HAP-1 (cell line): ENCODE results near the gene MVP.
"Not testable (repeated sequence)": the region's sequence is repeated elsewhere in the genome, so short reads cannot be mapped to it uniquely, and the experiment has no call there.

ENCODE experiments used
- DNase-seq, 2 experiments: peaks; one replicate each; pipeline ENCODE4 v3.0.0-alpha.2; 2016 to 2020; ENCODE audit warnings: low spot score in 2 of 2
- H3K27me3 ChIP-seq: fragments of 250-450 bp; sonication (Bioruptor Pico); 2 replicates; pipeline ENCODE4 v1.5.1; 2020; ENCODE audit warnings: low read depth, mild to moderate bottlenecking, moderate library complexity
- H3K36me3 ChIP-seq: fragments of 250-450 bp; sonication (Bioruptor Pico); replicated peaks from 2 replicates; pipeline ENCODE4 v1.5.1; 2020; ENCODE audit warnings: mild to moderate bottlenecking
- H3K4me1 ChIP-seq: fragments of 250-450 bp; sonication (Bioruptor Pico); 2 replicates; pipeline ENCODE4 v1.5.1; 2020; ENCODE audit warnings: mild to moderate bottlenecking
- H3K4me3 ChIP-seq: fragments of 250-450 bp; sonication (Bioruptor Pico); 2 replicates; pipeline ENCODE4 v1.5.1; 2020; ENCODE audit warnings: mild to moderate bottlenecking, moderate library complexity
- H3K9me3 ChIP-seq: fragments of 250-450 bp; sonication (Bioruptor Pico); 2 replicates; pipeline ENCODE4 v1.5.1; 2020; ENCODE audit warnings: mild to moderate bottlenecking, moderate library complexity
- in situ Hi-C: fragments of 300-500 bp; cut with MboI; formaldehyde crosslinking; loops from 3 replicates; pipeline ENCODE4 v1.14.3; 2020; ENCODE audit warnings: low sequenced_read_pairs, inconsistent platforms, mixed read lengths

MVP gene

GRCh38 chr16:29820271-29820701 is at the start of gene MVP:
TSS of gene MVP (plus strand) at chr16:29820462. CDS start at chr16:29830550, 10,088 bp downstream.
- peak within 1 kb of the TSS; percentile 20 for H3K4me3 ChIP-seq

DNA sequence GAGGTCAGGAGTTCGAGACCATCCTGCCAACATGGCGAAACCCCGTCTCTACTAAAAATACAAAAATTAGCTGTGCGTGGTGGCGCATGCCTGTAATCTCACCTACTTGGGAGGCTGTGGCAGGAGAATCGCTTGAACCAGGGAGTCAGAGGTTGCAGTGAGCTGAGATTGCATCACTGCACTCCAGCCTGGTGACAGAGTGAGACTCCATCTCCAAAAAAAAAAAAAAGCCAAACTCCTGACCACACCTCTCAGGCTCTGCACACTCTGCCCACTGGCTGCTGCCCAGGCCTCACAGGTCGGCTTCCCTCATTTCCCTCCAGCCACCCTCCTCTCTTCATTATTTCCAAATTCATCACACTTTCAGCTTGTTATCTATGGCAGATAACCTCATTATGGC is 47.9 kb upstream of the MVP start:
- H3K4me1 ChIP-seq, H3K9me3 ChIP-seq, H3K4me3 ChIP-seq, in situ Hi-C loops, H3K36me3 ChIP-seq, DNase-seq, H3K27me3 ChIP-seq: not testable (repeated sequence)

More at GRCh38 chr16:29820271-29820701, at the start of gene MVP:
- Histone ChIP-seq H3K36me3 (peaks cover 36% of the 10 kb centered on the region), H3K27me3 (no peaks in the 10 kb centered on the region), H3K4me1 (peaks cover 16% of the 10 kb centered on the region), H3K9me3 (no peaks in the 10 kb centered on the region)
- in situ Hi-C loops, result no loop called here
- DNase-seq, result peak in 1 of 2 experiments; percentile 53

DNA sequence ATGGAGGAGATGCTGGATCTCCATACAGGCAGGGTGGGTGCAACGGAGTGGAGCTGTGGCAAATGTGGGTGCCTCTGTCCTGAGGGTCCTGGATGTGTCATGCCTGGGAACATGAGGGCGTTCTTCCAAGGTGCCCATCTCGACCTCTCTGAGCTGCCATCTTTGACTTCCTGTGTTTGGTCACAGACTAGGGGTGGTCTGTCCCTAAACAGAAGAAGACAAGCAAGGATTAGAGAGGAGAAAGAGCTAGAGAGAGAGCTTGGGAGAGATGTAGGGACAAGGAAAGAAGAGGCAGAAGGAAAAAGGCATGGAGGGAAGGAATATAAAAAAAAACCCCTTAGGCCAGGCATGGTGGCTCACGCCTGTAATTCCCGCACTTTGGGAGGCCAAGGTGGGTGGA is 45.5 kb upstream of the MVP start:
- H3K9me3 ChIP-seq, result no peaks in the 10 kb centered on the region
- no peak overlapping the region for H3K4me3 ChIP-seq
- DNase-seq, result no peak
- no peaks in the 10 kb centered on the region for H3K36me3 ChIP-seq
- H3K4me1 ChIP-seq, result no peaks in the 10 kb centered on the region
- no peaks in the 10 kb centered on the region for H3K27me3 ChIP-seq
- in situ Hi-C loops, result no loop called here

DNA sequence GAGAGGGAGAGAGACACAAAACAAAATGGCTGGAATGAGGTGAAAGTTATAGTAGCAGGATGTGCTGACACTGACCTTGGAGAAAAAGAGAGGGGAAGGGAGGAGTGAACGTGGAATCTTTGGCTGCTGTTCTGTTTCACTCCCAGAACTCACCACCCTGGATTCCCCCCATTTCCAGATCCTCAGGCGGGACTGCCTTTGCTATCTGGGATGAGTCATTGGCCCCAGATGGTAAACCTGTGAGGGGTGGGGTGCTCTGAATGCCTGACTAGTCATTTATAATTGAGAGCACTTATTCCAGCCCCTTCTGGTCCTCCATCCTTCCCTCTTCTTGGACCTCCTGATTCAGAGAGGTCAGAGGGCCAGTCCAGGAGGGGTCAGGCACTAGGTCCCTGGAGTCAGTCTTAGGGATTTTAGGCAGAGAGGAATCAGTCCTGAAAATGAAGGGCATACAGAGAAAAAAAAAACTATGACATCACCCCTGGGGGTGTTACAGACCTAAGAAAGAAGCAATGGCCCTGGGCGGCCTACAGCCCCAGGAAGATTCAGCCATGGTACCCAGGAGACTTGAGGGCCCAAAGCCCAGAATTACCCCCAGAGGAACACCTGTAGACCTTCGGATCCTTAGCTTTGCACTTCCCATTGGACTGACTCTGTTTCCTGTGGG is 44.4 kb upstream of the MVP start:
- H3K27me3 ChIP-seq, result no peaks in the 10 kb centered on the region
- H3K36me3 ChIP-seq, result no peaks in the 10 kb centered on the region
- H3K9me3 ChIP-seq, result no peaks in the 10 kb centered on the region
- H3K4me3 ChIP-seq, result no peak overlapping the region
- in situ Hi-C loops, result no loop called here
- no peaks in the 10 kb centered on the region for H3K4me1 ChIP-seq
- DNase-seq, result no peak

GRCh38 chr16:29777576-29778350 is 42.5 kb upstream of the MVP start, which contains the start of gene ZG16:
TSS of gene ZG16 (plus strand) at chr16:29778256. CDS start at chr16:29779267, 1,011 bp downstream.
- no peaks in the 10 kb centered on the region for H3K27me3 ChIP-seq
- H3K4me1 ChIP-seq, result no peaks in the 10 kb centered on the region
- no peaks in the 10 kb centered on the region for H3K9me3 ChIP-seq
- no peak within 1 kb of the TSS for H3K4me3 ChIP-seq
- DNase-seq, result no peak
- no peaks in the 10 kb centered on the region for H3K36me3 ChIP-seq
- in situ Hi-C loops, result no loop called here

- H3K9me3 ChIP-seq, result no peaks in the 10 kb centered on the region
- peak in 1 of 2 experiments; percentile 43 for DNase-seq
- H3K4me3 ChIP-seq, result no peak overlapping the region
- H3K4me1 ChIP-seq, result no peaks in the 10 kb centered on the region
- no peaks in the 10 kb centered on the region for H3K27me3 ChIP-seq
- no peaks in the 10 kb centered on the region for H3K36me3 ChIP-seq
- in situ Hi-C loops, result no loop called here
Measured at GRCh38 chr16:29779474-29779873, 40.8 kb upstream of the MVP start.

DNA sequence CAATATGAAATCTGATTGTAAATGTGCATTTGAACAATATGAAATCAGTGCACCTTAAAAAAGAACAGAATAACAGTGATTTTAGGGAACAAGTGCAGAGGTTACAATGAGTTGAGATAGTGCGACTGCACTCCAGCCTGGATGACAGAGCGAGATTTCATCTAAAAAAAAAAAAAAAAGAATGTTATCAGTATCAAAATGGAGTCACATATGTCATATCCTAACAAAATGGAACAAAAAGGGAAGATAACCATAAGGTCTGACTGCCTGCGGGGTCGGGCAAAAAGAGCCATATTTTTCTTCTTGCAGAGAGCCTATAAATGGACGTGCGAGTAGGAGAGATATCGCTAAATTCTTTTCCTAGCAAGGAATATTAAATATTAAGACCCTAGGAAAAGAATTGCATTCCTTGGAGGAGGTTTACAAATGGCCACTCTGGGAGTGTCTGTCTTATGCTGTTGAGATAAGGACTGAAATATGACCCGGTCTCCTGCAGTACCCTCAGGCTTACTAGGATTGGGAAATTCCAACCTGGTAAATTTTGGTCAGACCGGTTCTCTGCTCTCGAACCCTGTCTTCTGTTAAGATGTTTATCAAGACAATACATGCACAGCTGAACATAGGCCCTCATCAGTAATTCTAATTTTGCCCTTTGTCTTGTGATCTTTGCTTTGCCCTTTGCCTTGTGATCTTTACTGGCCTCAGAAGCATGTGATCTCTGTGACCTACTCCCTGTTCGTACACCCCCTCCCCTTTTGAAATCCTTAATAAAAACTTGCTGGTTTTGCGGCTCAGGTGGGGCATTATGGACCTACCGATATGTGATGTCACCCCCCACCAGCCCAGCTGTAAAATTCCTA is 36.9 kb upstream of the MVP start:
- DNase-seq, H3K4me3 ChIP-seq, H3K9me3 ChIP-seq, H3K36me3 ChIP-seq, H3K4me1 ChIP-seq, in situ Hi-C loops, H3K27me3 ChIP-seq: not testable (repeated sequence)

DNA sequence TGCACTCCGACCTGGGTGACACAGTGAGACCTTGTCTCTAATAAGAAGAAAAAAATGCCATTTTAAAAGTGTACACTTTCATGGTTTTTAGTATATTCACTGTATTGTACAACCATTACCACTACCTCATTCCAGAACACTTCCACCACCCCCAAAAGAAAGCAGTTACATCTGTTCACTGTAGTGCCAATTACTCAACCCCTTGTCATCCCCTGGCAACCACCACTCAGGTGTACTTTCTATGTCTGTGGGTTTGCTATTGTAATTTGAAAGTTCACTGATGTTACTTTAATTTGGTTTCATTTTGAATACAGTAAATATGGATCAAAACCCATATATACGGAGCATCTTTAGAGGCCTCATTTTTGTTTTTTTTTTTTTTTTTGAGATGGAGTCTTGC is 36.1 kb upstream of the MVP start:
- Histone ChIP-seq H3K4me1 (no peaks in the 10 kb centered on the region), H3K4me3 (no peak overlapping the region), H3K36me3 (no peaks in the 10 kb centered on the region), H3K9me3 (no peaks in the 10 kb centered on the region), H3K27me3 (no peaks in the 10 kb centered on the region)
- DNase-seq, result no peak
- in situ Hi-C loops, result no loop called here

DNA sequence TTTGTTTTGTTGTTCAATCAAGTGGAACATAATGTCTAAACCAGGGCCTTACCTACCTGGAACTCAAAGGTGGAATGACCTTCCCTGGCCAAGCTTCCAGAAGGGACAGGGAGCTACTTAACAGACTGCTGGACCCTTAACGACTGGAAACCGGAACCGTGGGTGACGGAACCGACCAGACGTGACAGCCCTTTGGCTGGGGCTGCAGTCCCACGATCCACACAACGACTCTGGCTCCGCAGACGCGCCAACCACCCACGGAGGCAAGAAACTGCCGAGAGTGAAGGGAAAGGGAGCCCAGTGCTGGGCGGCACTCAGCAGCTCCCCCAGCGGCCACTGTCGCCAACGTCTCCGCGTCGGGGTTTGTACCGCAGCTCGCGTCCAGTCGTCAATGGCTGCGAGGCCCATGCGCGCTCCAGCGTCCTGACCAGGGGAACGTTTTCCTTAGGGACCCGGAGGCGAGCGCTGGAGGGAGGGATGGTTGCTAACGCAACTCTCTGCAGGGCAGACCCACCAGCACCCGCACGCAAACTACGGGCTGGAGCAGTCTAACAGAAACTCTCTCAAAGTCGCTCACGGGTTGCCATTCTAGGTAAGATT is 35.3 kb upstream of the MVP start:
- peaks cover 6% of the 10 kb centered on the region; the same call in 1 of the 2 replicates for H3K4me1 ChIP-seq
- no peak for DNase-seq
- H3K4me3 ChIP-seq, result no peak overlapping the region
- H3K27me3 ChIP-seq, result no peaks in the 10 kb centered on the region
- in situ Hi-C loops, result no loop called here
- H3K9me3 ChIP-seq, result no peaks in the 10 kb centered on the region
- no peaks in the 10 kb centered on the region for H3K36me3 ChIP-seq

DNA sequence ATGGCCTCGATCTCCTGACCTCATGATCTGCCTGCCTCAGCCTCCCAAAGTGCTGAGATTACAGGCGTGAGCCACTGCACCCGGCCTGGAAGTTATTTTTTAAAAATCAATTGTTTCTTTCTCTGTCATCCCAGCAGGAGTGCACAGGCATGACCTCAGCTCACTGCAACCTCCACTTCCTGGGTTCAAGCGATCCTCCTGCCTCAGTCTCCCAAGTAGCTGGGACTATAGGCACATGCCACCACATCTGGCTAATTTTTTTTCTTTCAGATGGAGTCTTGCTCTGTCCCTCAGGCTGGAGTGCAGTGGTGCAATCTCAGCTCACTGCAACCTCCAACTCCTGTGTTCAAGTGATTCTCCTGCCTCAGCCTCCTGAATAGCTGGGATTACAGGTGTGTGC is 33.1 kb upstream of the MVP start:
- H3K9me3 ChIP-seq, H3K27me3 ChIP-seq, in situ Hi-C loops: not testable (repeated sequence)

GRCh38 chr16:29789775-29790182 is 30.5 kb upstream of the MVP start:
- Histone ChIP-seq H3K4me3 (peak overlapping the region; percentile 81), H3K9me3 (no peaks in the 10 kb centered on the region), H3K27me3 (no peaks in the 10 kb centered on the region), H3K4me1 (peaks cover 11% of the 10 kb centered on the region), H3K36me3 (peaks cover 21% of the 10 kb centered on the region)
- in situ Hi-C loops, result no loop called here
- no peak for DNase-seq

More for the DNA sequence above, 33.1 kb upstream of the MVP start:
- not testable (repeated sequence) for H3K4me3 ChIP-seq, DNase-seq, H3K4me1 ChIP-seq, H3K36me3 ChIP-seq

DNA sequence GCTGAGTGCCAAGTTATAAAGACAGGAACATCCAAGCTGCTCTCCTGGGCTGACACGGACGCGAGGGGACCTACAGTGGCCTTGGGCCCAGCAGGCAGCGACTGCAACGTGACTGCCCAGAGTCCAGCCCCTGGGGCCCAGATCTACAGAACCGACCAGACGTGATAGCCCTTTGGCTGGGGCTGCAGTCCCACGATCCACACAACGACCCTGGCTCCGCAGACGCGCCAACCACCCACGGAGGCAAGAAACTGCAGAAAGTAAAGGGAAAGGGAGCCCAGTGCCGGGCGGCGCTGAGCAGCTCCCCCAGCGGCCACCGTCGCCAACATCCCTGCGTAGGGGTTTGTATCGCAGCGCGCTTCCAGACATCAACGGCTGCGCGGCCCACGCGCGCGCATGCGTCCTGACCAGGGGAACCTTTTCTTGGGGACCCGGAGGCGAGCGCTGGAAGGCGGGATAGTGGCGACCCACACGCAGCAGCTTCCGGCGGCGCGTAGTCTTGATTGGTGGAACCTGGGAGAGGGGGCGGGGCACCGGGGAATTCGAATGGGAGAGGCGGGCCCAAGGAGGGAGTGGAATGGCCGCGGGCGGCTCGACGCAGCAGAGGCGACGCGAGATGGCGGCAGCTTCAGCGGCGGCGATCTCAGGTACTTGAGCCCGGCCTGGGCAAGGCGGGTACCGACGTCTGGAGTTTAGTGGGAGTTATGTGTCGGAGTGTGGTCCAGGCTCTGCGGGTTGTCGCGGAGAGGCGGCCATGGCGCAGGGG is 29.9 kb upstream of the MVP start, which contains the start of gene KIF22:
TSS of gene KIF22 (plus strand) at position 569 of the 766 bp plus-strand sequence. CDS start at position 578, 9 bp downstream.
- in situ Hi-C loops, result no loop called here
- peak; percentile 97 to 100 for DNase-seq
- Histone ChIP-seq H3K27me3 (no peaks in the 10 kb centered on the region), H3K4me3 (peak within 1 kb of the TSS; percentile 81), H3K36me3 (peaks cover 27% of the 10 kb centered on the region), H3K4me1 (peaks cover 11% of the 10 kb centered on the region), H3K9me3 (no peaks in the 10 kb centered on the region)
